GM19240 (cell line): ENCODE results near the gene LY6G6D.

Source experiments
- DNase-seq: peaks from one replicate; pipeline ENCODE4 v3.0.0; 2011; ENCODE audit warnings: low spot score; ENCODE audit not compliant: insufficient read length

LY6G6D gene

DNA sequence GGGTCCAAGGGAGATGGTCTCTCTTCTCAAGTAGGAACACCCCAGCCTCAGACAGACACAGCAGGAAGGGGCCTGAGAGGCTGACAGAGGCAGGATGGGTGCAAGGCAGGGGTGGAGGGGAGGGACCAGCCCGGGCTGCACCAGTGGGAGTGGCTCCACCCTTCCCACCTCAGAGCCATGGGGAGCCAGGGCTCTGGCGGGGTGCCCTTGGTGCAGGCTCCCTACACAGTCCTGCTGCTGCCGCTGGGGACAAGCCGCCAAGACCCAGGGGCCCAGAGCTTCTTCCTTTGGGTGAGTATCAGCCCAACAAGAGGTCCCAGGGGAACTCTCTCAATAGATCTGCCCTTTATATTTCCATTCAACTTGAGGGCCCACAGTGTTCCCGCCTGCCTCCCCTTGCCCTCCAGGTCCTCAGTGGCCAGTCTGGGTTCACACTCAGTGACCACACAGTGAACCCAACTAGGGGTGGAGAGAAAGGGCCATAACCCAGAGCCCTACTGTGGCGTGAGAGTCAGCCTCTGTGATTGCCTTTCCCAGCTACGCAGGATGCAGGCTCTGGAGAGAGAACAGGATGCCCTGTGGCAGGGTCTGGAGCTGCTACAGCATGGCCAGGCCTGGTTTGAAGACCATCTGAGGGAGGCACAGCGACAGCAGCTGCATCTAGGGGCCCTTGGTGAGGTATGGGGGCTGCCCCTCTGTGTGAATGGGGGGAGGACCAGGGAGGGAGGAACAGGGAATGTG, 47.9 kb downstream of the LY6G6D start:
- no peak for DNase-seq

DNA sequence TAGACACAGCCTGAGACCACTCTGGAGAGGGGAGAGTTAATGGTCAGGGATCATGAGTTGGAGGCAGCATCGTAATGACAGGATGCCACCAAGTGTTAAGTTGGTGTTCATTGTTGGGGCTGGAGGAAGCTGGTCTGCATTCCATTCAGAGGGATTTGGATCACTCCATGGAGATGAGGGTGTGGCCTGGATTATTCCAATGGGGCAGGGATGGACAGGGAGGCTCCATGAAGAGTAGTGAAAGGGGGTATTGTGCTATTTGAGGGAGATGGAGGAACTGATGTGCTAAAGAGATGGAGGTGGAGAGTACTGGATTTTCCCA, 48.4 kb downstream of the LY6G6D start:
- no peak for DNase-seq

DNA sequence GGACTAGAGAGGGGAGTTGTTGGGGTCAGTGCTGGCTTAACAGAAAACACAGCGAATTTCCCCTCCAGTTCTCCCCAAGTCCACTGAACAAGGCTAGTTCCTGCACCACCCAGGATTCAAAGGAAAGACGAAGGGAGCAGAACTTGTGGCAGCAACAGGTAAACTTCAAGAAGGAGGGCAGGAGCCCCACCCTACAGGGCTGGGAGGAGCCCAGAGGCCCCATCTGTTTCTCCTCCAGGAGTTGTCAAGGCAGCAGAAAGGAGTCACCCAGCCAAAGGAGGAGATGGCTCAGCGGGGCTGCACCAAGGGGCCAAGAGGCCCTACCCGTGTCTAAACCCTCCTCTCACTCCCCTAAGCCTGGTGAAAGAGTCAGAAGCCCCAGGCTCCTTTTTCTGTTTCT, 49.0 kb downstream of the LY6G6D start:
- DNase-seq, result no peak

DNA sequence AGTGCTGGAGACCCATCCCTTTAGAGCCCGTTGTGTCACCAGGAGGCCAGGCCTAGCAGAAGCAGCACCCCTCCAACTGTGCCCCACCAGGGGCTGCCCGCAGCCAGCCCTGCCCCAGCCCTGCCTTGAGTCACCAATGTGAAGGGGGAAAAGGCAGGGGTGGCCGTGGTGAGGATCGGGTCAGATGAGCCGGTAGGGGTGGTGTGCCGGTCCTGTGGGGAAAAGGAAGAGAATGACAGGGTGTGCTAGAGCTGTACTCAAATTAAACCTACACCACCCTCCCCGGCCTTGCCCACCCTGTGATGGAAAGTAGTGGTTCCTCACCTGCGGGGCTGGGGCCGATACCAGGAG, 50.4 kb downstream of the LY6G6D start:
- DNase-seq, result no peak

DNA sequence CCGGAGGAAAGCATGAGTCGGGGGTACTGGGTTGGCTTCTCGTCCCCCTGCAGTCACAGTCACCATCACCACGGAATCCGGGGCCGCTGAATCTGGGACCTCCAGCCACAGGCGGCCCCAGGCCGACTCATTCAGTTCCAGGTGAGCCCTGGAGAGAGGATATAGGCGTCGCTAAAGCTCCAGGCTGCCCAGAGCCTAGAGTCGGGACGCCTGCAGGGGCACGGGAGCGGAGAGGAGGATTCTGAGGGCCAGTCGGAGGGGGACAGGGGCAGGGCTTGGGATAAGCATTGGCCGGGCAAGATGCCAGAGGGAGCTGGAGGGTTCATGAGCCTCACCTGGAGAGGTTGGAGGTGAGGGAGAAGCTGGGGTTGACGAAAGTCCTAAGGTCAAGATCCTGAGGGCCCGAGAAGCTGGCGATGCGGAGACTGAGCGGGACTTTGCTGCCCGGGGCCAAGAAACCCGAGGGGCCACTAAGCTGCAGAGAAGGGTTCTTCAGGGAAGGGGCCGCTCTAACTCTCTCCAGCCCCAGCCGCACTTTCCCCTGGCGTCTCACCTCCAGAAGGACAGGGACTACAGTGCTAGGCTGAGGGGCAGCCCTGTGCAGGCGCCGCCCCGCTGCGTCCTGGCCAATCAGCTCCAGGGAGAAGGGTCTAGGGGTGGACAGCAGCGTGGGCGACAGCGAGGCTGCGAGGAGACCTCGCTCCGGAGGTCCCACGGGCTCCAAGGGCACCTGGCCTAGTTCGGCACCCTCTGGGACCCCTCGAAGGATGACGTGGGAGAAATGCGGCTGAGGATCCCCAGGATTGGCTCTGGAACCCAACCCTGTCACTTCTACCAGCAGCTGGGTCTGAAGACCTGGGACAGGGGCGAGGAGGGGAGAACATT, 51.0 kb downstream of the LY6G6D start:
- no peak for DNase-seq

DNA sequence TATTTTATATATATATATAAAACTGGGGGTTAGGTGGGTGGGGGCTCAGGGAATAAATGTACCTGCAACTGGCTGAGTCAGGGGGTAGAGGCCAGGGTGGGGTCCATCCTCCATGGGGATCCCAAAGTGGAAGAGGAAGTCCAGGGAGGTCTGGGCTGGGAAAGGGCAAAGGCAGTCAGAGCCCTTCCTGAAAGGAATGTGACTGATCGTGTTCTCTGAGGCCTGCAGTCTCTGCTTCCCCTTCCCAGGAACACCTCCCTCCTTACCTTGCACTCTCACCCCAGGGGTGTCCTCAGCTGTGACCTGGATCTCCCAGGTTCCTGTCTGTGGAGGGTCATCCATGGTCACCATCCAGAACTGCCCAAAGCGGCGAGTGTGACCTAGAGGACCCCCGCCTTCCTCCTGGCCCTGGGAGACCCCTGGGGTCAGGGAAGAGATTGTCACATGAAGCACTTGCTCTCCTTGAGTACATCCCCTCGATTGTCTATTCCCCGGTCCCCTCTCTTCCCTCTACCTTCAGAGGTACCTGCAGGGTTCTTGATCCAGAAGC, 52.0 kb downstream of the LY6G6D start:
- DNase-seq, result no peak
